Uterus (tissue), 2 donors: Measurements from ENCODE around the gene MUC20.
"Not testable (repeated sequence)": the region's sequence is repeated elsewhere in the genome, so short reads cannot be mapped to it uniquely, and the experiment has no call there.

Experiments used
- POLR2A ChIP-seq, 2 donors: fragments of 450-650 bp; IDR thresholded peaks; one replicate each; pipeline ENCODE4 v1.6.1; 2016; ENCODE audit warnings: antibody characterized with exemption in 2 of 2, mild to moderate bottlenecking in 1 of 2, moderate library complexity in 1 of 2
- TF ChIP-seq, protein P1 (sequence below), 4 experiments: fragments of 200-600 bp in 2 of 4; fragments of 450-650 bp in 2 of 4; sonication (generic) in 2 of 4; IDR thresholded peaks; one replicate each; pipeline ENCODE4 v1.5.1; 2016 to 2019; ENCODE audit warnings: antibody characterized with exemption in 4 of 4, mild to moderate bottlenecking in 2 of 4, moderate library complexity in 1 of 4

DNA sequence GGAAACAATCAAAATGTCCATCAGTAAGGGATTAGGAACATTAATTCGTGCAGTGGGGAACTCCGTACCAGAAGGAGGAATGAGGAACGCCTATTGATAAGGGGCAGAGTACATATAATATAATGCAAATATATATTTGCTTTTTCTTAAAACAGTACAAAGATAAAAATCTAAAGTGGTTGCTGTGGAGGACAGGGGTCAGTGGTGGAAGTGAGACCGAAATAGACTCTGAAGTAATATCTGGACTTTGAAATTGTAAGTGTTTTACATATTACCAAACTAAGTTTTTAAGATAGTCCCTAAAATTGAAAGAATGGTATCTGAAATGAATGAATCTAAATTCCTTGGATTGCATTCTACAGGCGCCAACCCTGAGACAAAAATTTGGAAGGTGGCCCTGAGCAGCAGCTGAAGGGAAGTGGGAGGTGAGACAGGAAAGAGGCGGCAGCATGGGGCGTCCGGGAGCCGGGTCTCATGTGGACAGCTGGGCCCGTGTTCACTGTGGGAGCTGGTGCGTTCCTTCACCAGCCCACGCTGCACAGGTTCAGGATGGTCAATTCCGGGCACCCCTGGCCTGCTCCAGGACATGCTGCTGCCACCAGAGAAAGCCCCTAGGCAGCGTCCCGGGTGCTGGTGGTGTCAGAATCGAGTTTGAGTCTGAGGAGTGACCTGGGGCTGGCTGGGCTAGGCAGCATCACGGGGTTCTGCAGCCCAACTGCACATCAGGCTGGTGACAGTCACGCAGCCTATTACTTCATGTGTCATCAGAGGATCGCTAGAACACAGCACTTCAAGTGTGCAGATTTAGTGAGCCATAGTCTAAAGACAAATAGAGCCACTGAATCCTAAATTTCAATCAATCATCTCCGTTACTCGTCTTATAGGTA, 31.4 kb upstream of the MUC20 start:
- TF ChIP-seq, protein P1, sequence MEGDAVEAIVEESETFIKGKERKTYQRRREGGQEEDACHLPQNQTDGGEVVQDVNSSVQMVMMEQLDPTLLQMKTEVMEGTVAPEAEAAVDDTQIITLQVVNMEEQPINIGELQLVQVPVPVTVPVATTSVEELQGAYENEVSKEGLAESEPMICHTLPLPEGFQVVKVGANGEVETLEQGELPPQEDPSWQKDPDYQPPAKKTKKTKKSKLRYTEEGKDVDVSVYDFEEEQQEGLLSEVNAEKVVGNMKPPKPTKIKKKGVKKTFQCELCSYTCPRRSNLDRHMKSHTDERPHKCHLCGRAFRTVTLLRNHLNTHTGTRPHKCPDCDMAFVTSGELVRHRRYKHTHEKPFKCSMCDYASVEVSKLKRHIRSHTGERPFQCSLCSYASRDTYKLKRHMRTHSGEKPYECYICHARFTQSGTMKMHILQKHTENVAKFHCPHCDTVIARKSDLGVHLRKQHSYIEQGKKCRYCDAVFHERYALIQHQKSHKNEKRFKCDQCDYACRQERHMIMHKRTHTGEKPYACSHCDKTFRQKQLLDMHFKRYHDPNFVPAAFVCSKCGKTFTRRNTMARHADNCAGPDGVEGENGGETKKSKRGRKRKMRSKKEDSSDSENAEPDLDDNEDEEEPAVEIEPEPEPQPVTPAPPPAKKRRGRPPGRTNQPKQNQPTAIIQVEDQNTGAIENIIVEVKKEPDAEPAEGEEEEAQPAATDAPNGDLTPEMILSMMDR (IDR thresholded peaks at IDR 0.05) = not testable (repeated sequence)
- not testable (repeated sequence) for TF ChIP-seq POLR2A (IDR thresholded peaks at IDR 0.05)
